ENCODE measurements around the gene TIE1.

The TIE1 gene

DNA sequence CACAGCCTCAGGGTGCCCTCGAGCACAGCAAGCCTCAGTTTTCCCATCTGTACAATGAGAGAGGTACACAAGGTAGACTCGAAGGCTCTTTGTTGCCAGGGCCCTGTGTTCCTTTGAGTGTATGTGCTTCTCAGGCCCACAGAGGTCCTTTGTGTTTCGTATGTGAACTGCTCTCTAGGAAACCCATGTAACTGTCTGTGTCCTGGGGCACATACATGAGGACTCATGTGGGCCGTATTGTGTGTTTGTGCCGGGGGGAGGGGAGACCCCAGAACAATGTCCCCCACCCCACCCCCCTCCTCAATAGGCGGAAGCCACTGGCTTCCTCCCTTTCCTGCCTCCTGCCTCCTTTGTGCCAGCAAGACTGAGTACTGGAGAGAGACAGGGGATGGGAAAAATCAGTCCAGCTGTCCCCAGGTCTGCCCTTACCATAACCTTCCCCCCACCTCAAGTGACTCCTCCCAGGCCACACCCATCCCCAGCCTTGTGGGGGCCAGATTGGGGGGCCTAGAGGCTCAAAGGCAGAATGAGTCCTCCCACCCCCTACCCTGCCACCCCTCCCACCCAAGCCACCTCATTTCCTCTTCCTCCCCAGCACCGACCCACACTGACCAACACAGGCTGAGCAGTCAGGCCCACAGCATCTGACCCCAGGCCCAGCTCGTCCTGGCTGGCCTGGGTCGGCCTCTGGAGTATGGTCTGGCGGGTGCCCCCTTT, at the start of gene TIE1:
TSS of gene TIE1 (plus strand) at position 605 of the 717 bp plus-strand sequence. CDS start at position 695, 90 bp downstream.
- DNase-seq (ENCODE audit: low read depth in 1 of 2, low spot score in 1 of 2), result no peak
- no peak for TF ChIP-seq JUND (IDR thresholded peaks at IDR 0.05; ENCODE audit: low read depth)
- in situ Hi-C loops (cut with HindIII; ENCODE audit: low pct_unique_long_range_greater_than_20kb, low sequenced_read_pairs), result no loop called here

DNA sequence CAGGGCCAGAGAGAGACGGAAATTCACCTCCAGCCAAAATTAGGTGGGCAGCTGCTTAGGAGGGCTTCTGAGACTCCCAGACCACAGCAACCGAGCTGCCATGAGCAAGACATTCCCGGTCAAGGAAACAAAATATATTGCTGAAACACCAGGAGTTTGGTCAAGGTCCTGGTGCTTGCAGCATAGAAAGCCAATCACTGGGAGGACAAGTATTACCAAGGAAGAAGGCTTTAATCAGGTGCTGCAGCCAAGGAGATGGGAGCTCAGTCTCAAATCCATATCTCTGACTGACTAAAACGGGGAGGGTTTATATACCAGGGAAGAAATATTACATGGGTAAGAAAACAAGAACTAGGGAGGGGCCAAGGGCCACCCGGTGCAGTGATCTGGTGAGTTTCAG, 49.8 kb upstream of the TIE1 start:
- in situ Hi-C loops (cut with HindIII; ENCODE audit: low pct_unique_long_range_greater_than_20kb, low sequenced_read_pairs), result no loop called here
- no peak for TF ChIP-seq JUND (IDR thresholded peaks at IDR 0.05; ENCODE audit: low read depth)
- no peak for DNase-seq (ENCODE audit: low read depth in 1 of 2, low spot score in 1 of 2)

DNA sequence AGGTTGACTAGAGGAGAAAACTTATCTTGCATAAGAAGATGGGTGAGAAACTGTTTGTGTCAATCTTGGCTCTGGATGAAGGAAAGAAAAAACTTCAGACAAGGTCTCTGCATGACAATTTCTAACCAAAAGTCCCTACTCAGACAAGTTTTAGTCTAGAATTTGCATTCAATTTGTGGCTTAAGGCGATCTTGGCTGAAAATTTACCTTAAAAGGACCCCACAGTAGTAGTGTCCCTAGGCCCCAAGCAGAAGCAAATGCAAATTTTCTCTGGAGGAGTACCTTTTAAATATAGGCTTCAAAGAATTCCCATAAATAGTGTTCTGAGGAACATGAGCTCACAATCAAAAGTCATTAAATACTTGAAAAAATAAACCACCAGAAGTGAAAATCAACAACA, 48.6 kb upstream of the TIE1 start:
- no peak for DNase-seq (ENCODE audit: low read depth in 1 of 2, low spot score in 1 of 2)
- no peak for TF ChIP-seq JUND (IDR thresholded peaks at IDR 0.05; ENCODE audit: low read depth)
- in situ Hi-C loops (cut with HindIII; ENCODE audit: low pct_unique_long_range_greater_than_20kb, low sequenced_read_pairs), result no loop called here

DNA sequence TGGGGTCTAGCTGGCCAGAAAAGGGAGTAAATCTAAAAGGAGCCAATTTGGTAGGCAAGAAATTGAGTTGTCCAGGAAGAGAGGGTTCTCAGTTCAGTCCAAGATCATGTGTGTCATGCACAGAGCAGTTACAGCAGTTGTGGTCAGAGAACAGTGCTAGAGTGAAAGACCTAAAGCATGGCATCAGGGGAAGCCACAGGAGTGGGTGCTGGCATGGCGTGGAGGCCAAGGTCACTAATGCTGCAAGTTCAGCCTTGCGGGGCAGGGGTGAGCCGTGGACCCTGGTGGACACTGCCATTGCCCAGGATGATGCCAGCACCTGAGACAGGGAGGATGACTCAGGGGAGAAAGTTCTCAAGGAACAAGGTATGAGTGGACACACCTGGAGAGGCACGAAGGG, 47.6 kb upstream of the TIE1 start:
- in situ Hi-C loops (cut with HindIII; ENCODE audit: low pct_unique_long_range_greater_than_20kb, low sequenced_read_pairs), result no loop called here
- no peak for TF ChIP-seq JUND (IDR thresholded peaks at IDR 0.05; ENCODE audit: low read depth)
- no peak for DNase-seq (ENCODE audit: low read depth in 1 of 2, low spot score in 1 of 2)

DNA sequence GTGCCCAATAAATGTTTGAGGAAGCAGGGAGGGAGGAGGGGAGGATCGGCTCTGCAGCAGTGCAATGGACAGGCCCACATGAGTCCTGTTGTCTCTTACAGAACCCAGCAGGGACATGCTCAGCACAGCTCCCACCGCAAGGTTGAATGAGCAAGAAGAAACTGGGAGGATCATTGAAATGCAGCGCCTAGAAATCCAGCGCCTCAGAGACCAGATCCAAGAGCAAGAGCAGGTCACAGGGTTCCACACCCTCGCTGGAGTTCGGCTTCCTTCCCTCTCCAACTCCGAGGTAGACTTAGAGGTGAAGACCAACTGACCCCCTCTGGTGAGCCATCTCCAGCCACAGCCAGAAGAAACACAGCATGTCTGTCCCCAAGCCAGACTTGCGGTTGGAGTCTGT, 46.9 kb upstream of the TIE1 start:
- in situ Hi-C loops (cut with HindIII; ENCODE audit: low pct_unique_long_range_greater_than_20kb, low sequenced_read_pairs), result no loop called here
- no peak for DNase-seq (ENCODE audit: low read depth in 1 of 2, low spot score in 1 of 2)
- TF ChIP-seq JUND (IDR thresholded peaks at IDR 0.05; ENCODE audit: low read depth), result no peak

DNA sequence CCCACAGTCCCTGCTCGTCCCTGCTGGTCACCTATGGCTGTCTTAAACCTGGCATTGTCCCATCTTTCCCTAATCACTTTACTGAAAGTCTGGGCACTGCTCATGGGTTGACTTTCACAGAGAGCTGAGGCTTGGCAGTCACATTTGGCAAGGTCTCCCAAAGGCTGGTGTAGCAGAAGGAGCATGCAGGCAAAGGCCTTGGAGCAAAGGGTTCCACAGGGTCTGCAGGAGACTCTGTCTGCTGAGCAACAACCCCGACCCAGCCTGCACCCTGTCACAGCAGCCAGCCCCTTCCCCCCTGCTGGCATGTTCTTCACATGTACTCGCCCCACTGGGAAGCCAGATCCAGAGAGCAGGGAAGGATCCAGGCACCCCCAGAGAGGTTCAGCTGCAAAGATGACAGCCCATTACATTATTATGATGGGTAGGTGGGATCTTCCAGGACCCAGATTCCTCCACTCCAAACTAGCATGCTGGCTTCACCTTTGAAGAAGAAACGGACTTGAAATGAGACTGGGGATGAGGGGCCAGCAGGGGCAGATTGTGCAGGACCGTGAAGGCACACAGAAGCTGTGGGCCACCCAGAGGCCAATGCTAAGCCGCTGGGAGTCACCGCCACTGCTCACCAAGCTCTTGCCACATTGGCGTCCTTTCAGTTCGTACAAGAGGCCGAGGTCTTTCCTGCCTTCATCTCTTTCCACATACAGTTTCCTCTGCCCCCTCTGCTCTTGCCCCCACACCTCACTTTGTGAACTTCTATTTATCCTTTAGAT, 45.2 kb upstream of the TIE1 start:
- no peak for DNase-seq (ENCODE audit: low read depth in 1 of 2, low spot score in 1 of 2)
- no peak for TF ChIP-seq JUND (IDR thresholded peaks at IDR 0.05; ENCODE audit: low read depth)
- in situ Hi-C loops (cut with HindIII; ENCODE audit: low pct_unique_long_range_greater_than_20kb, low sequenced_read_pairs), result no loop called here

DNA sequence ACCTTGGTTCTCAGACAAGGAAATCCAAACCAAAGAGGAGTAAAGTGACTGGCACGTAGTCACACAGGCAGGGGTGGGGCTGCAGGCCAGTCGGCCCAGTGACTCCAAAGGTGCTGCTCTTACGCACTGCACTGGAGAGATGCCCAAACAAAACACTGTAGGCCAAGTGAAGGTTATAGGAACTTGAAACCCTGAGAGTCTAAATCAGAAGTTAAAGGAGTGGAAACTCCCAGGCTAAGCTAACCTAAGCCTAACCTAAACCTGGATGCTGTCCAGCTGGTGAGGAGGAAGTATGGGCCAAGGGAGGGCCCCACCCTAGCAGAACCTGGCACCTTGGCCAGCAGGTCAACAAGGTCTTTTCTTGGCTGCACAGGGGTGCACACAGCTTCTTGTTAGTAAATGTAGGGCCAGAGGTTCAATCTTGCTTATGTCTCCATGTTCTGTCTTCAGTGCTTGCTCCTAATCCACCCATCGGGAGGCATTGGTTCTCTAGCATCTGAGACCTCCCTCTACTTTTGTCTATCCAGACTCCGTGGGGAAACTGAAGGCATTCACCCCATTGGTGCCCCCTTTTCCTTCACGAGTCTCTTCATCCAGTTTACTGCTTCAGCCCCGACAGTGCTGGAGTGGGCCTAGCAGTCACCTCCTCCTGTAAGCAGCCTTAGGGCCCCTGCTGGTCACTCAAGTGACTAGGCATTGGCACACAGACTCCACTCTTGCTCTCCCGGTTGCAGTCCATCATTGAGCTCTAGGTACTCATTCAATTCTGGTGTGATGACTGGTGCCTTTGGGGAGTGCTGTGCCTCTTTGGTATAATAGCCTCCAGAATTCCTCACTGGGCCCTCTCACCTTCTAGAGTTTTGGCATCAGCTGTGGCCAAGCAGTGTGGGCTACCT, 43.9 kb upstream of the TIE1 start:
- in situ Hi-C loops (cut with HindIII; ENCODE audit: low pct_unique_long_range_greater_than_20kb, low sequenced_read_pairs), result no loop called here
- no peak for DNase-seq (ENCODE audit: low read depth in 1 of 2, low spot score in 1 of 2)
- TF ChIP-seq JUND (IDR thresholded peaks at IDR 0.05; ENCODE audit: low read depth), result no peak

DNA sequence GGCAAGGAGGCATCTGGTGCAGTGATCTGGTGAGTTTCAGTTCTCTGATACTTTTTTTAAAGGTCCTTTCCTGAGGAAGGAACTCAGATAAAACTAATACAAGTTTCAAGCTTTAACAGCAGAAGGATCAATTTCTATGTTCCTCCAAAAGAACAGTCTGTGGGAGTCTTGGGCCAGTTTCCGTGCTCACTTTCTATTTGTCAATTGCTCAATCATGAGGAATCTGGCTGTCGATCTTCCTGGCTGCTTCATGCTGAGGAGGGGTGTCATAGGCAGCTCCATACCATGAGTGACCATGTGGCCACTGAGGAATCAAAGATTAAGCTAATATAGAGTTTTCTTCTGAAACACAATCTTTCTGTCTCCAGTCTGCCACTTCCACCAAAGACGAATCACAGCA, 42.4 kb upstream of the TIE1 start:
- no peak for TF ChIP-seq JUND (IDR thresholded peaks at IDR 0.05; ENCODE audit: low read depth)
- in situ Hi-C loops (cut with HindIII; ENCODE audit: low pct_unique_long_range_greater_than_20kb, low sequenced_read_pairs), result no loop called here
- DNase-seq (ENCODE audit: low read depth in 1 of 2, low spot score in 1 of 2), result no peak

DNA sequence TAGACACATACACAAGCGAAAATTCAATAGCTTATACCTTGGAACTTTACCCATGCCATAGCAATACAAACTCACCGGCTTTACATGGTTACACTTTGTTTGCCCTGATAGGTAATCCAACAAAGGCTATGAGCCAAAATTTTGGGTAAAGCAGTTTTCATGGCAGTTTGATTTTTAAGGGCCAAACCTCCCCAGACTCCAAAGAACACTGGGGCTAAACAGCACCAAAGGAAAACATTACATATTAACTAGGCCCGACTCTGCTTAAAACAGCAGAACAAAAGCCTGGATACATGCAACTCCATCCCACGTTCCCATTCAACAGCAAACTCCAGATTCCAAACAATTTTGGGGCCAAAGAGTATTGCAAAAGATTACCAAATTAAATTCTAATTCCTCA, 35.4 kb upstream of the TIE1 start:
- in situ Hi-C loops (cut with HindIII; ENCODE audit: low pct_unique_long_range_greater_than_20kb, low sequenced_read_pairs), result no loop called here
- TF ChIP-seq JUND (IDR thresholded peaks at IDR 0.05; ENCODE audit: low read depth), result no peak
- DNase-seq (ENCODE audit: low read depth in 1 of 2, low spot score in 1 of 2), result no peak

DNA sequence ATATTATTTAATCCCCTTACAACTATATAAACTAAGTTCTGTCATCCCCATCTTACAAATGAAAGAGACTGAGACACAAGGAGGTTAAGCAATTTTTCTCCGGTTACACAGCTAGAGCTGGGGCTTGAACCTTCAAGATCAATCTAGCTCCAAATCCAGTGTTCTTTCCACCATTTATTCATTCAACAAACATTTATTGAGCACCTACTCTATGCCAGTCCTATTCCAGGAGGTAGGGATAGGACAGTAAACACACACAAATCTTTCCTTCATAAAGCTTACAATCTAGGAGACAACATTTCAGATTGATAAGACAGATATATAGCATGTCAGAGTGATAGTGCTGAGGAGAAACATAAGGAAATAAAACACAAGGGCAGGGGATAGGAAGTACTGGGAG, 33.9 kb upstream of the TIE1 start:
- TF ChIP-seq JUND (IDR thresholded peaks at IDR 0.05; ENCODE audit: low read depth), result no peak
- in situ Hi-C loops (cut with HindIII; ENCODE audit: low pct_unique_long_range_greater_than_20kb, low sequenced_read_pairs), result no loop called here
- DNase-seq (ENCODE audit: low read depth in 1 of 2, low spot score in 1 of 2), result no peak

DNA sequence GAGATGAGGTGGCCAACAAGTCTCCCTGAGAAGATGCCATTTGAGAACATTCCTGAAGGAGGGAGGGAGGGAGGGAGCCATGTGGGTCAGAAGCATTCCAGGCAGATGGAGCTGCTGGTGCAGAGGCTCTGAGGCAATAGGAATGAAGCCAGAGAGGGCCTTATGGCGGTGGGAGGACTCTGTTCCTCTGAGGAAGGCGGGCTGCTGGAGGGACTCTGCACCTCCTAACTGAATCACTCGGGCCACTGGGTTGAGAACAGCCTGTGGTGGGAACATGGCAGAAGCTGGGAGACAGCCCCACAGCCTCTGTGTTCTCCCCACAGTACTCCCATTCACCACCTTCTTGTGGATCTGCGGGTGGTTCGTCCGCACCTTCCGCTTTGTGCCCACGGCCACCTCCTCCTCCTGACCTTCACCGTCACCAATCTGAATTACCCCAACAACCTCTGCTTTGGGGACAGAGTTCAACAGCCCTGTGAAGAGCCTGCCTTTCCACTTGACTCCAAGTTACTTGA, 33.4 kb upstream of the TIE1 start:
- no peak for TF ChIP-seq JUND (IDR thresholded peaks at IDR 0.05; ENCODE audit: low read depth)
- in situ Hi-C loops (cut with HindIII; ENCODE audit: low pct_unique_long_range_greater_than_20kb, low sequenced_read_pairs), result no loop called here
- DNase-seq (ENCODE audit: low read depth in 1 of 2, low spot score in 1 of 2), result peak in 1 of 2 experiments; percentile 29

DNA sequence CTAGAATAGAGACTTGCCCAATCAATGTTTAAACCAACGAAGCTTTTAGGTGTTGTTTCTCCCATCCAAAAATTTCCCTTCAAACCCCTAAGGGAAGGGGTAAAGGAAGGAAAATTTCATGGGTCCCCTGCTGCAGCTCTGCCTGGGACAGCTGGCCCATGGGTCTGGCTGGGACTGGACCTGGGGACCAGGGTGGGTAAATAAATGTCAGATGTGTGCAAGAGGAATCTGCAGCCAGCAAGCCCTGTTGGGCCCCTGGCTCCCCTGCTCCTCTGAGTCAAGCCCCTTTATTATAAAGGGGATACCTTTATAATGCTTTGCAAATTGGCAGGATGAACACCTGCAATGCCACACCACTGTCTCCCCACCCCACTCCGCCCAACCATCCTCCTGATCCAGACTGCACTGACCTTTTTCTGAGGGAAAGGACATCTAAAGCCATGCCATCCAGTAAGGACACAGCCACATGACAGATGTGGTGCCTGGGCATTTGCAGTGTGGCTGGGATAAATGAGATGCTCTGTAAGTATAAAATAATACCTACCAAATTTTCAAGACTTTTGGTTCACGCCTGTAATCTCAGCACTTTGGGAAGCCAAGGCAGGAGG, 32.9 kb upstream of the TIE1 start:
- in situ Hi-C loops (cut with HindIII; ENCODE audit: low pct_unique_long_range_greater_than_20kb, low sequenced_read_pairs), result no loop called here
- DNase-seq (ENCODE audit: low read depth in 1 of 2, low spot score in 1 of 2), result no peak
- no peak for TF ChIP-seq JUND (IDR thresholded peaks at IDR 0.05; ENCODE audit: low read depth)
